Measurements from ENCODE around the gene RPS6KB2. TPM values are rescaled to one million over a fixed set of nuclear protein-coding genes. Genes with fewer than 3 reads are reported as not detected.

RPS6KB2 gene
- total RNA-seq, 2 donors from 2014 or later = 54.5 to 72.9 TPM

DNA sequence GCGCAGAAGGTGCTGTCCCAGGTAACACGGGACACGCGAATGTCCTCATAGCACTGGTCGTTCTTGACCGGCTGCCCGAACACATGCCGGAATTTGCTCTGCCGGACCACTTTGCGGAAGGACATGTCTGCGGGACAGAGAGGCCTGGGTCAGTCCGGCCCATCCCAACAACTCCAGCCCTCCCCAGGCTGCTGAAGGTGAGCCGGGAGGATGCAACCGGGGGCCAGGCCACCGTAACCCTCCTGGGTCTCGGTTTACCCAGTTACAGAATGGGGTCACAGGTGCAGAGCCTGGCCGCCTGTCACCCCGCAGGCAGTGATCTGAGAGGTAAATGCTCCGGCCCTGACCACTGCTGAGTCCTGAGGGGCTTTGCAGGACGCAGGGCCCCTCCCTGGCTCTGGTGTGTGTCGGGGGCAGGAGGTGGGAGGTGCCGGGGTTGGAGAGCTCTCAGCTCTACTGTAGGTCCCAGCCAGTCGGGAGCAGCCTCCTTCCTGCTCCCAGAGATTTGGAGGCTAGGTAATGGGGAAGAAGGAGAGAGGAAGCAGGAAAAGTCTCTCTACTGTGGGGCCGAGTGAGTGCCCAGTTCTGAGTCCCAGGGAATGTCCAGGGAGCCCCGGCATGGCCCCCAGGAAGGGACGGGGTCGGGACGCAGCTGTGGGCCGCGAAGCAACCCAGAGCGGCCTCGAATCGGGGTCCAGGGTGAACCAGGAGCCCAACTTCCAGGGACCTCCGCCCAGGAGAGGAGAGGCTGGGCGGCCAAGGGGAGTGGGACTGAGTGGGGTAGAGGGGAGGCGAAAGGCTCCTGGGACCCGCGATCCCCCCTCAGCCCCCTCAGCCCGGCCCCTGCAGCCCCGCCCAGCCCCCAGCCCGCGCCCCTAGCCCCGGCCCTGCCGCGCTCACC lies 14.5 kb downstream of the RPS6KB2 start:
- WGBS = 33% methylated on average over 39 of the region's 45 CpGs
- no peak for DNase-seq (ENCODE audit: low spot score)
- Histone ChIP-seq H3K27me3 (replicated peaks; ENCODE audit: insufficient read depth) (no peaks in the 10 kb centered on the region), H3K4me3 (peak overlapping the region; percentile 86 to 89), H3K9me3 (no peaks in the 10 kb centered on the region), H3K27ac (peak overlapping the region; percentile 98), H3K36me3 (peaks cover 0 to 10% of the 10 kb centered on the region in 2 donors), H3K4me1 (replicated peaks) (peaks cover 16% of the 10 kb centered on the region)
- intact Hi-C loops (cut with DNase I) = no loop called here
- TF ChIP-seq CTCF (IDR thresholded peaks at IDR 0.05) = no peak
- TF ChIP-seq POLR2A (IDR thresholded peaks at IDR 0.05) = no peak
- TF ChIP-seq POLR2AphosphoS5 (IDR thresholded peaks at IDR 0.05) = no peak

DNA sequence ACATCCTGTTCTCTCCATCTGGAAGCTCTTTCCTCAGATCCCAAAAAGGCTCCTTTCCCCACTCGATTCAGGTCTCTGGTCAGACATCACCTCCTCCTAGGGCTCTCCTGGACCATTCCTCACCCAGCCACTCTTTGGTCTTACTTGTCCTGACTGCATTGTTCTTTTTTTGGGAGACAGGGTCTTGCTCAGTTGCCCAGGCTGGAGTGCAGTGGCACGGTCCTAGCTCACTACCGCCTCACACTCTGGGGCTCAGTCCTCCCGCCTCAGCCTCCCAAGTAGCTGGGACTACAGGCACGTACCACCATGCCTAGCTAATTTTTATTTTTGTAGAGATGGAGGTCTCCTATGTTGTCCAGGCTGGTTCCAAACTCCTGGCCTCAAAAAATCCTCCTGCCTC lies 17.2 kb downstream of the RPS6KB2 start:
- peaks cover 0 to 10% of the 10 kb centered on the region in 2 donors for H3K36me3 ChIP-seq
- H3K4me1 ChIP-seq (replicated peaks) = peaks cover 16% of the 10 kb centered on the region
- DNase-seq (ENCODE audit: low spot score) = no peak
- H3K27me3 ChIP-seq (replicated peaks; ENCODE audit: insufficient read depth) = no peaks in the 10 kb centered on the region
- intact Hi-C loops (cut with DNase I) = no loop called here
- no peaks in the 10 kb centered on the region for H3K9me3 ChIP-seq
- H3K4me3 ChIP-seq = no peak overlapping the region
- no peak for TF ChIP-seq POLR2AphosphoS5 (IDR thresholded peaks at IDR 0.05)
- TF ChIP-seq POLR2A (IDR thresholded peaks at IDR 0.05) = no peak
- no peak for TF ChIP-seq CTCF (IDR thresholded peaks at IDR 0.05)
- WGBS = 79% methylated on average over 5 of the region's 5 CpGs
- no peak overlapping the region for H3K27ac ChIP-seq

GRCh38 chr11:67448220-67448609 lies 19.9 kb downstream of the RPS6KB2 start:
- Histone ChIP-seq H3K4me3 (no peak overlapping the region), H3K27me3 (replicated peaks; ENCODE audit: insufficient read depth) (no peaks in the 10 kb centered on the region), H3K9me3 (no peaks in the 10 kb centered on the region), H3K4me1 (replicated peaks) (no peaks in the 10 kb centered on the region), H3K36me3 (no peaks in the 10 kb centered on the region), H3K27ac (no peak overlapping the region)
- DNase-seq (ENCODE audit: low spot score) = no peak
- no peak for TF ChIP-seq CTCF (IDR thresholded peaks at IDR 0.05)
- intact Hi-C loops (cut with DNase I) = no loop called here
- WGBS = 94% methylated on average over 7 of the region's 7 CpGs

DNA sequence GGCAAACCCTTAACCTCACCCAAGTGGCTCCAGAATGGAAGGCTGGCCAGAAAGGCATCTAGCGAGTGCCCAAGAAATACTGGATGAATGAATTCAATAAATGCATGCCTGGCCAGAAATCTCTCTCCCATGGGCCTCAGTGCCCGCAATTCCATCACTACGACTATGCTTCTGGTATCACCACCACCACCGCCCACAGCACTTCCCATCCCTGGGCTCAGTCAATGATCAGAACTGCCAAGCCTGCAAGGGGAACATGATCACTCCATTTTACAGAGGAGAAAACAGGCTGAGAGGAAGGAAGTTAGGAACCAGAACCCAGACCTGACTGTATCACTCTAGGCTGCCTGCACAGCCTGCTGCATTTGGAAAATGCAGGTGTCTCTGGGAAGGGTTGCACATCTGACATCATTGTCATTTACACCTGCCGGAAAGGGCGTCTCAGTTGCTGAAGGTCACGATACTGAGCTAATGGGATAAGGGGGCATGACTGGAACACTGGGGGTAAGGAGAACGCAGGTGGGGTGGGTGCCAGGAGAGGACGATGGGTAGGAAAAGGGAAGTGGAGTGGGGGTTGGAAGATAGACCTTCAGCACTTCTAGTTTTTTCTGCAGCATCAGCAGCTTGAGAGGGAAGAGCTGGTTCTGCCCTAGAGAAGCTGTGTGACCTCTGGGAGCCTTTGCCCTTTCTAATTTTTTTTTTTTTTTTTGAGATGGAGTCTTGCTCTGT lies 21.0 kb downstream of the RPS6KB2 start:
- no peaks in the 10 kb centered on the region for H3K9me3 ChIP-seq
- no peaks in the 10 kb centered on the region for H3K36me3 ChIP-seq
- TF ChIP-seq POLR2AphosphoS5 (IDR thresholded peaks at IDR 0.05) (no peak), POLR2A (IDR thresholded peaks at IDR 0.05) (no peak), CTCF (IDR thresholded peaks at IDR 0.05) (no peak)
- no peak for DNase-seq (ENCODE audit: low spot score)
- intact Hi-C loops (cut with DNase I) = no loop called here
- H3K4me3 ChIP-seq = no peak overlapping the region
- 85% methylated on average over 9 of the region's 9 CpGs for WGBS
- H3K27me3 ChIP-seq (replicated peaks; ENCODE audit: insufficient read depth) = no peaks in the 10 kb centered on the region
- H3K4me1 ChIP-seq (replicated peaks) = no peaks in the 10 kb centered on the region
- H3K27ac ChIP-seq = no peak overlapping the region

Data from prostate gland (tissue), 2 donors.